ENCODE results near the gene IL34.
A peak's percentile ranks its signal among the peaks of the same experiment; 100 is the strongest.

IL34 gene

DNA sequence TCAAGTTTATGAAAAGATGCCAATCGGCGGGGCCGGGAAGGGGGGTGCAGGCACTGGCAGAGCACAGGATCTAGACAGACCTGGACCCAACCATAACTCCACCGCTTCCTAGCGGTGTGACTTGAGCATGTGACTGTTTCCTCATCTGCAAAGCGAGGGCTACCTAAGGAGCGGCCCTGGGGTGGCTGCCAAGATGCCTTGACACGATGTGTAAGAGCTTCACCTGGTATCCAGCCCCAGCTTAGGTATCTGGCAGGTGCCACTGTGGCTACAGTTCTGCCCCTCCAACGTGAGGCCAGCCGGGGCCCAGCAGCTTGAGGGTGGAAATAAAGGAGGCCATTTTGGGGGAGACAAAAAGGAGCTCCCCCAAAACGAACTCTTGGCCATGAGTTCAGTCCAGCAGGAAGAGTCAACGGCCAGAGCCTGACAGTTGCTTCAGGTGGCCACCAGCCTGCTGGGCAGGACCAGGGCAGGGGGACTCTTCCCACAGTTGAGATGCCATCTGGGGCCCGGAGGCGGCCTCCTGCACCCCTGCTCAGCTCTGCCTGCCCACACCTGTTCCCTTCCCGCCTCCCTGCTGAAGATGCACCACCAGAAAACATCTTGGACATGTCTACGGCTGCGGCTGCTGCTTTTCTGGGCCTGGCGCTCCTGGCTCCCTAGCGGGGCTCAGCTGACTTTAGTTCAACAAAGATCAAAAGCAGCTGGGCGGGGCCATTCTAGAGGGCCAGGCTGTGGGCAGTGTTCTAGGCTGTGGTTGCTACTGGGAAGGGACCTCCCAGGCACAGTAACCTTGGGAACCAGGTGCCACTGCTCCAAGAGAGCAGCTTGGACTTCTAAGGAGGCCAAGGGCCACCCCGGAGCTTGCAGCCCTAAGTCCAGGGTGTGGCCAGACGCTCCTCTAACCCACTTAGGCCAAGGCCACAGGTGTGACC, 42.9 kb downstream of the IL34 start:
- no peak for DNase-seq (ENCODE audit: low read depth)

DNA sequence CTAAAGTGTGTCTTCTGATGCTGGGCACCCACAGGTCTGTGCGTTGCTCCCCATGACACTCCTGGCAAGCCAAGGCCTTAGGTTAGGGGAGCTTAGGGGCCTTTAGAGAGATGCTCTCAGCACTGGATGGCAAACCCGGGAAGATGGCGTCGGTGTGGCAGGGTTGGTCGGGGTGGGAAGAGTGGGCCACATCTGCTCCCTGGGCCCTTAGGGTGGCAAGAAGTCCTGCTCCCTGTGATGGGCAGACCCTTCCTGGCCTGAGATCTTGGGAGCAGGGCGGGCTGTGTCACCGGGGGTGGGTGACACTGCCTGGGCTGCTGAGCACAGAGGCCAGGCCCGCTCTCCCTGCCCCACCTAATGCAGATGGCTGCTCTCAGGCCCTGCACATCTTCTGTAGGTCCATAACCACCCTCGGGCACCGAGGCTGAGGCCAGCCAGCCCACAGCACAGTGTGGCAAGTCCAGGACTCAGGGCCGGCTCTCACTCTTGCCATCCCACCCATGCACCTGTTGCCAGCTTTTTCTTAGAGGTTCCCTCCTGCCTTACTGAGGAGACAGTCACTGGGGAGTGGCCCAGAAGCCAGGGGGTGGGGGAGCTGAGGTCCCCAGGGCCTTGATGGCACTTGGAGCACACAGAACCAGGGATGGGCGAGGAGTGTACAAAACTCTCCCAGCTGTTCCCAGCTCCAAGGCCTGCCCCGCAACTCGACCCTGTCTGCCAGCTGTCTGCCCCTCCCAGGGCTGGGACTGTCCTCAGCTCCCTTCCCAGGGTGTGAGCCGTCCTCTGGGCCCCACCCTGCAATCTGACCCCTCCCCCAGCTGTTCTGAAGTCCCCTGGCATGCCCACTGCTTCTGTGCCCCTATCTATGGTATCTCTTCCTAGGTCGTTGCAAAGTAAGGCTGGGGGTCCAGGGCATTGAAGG, 43.9 kb downstream of the IL34 start:
- no peak for DNase-seq (ENCODE audit: low read depth)

DNA sequence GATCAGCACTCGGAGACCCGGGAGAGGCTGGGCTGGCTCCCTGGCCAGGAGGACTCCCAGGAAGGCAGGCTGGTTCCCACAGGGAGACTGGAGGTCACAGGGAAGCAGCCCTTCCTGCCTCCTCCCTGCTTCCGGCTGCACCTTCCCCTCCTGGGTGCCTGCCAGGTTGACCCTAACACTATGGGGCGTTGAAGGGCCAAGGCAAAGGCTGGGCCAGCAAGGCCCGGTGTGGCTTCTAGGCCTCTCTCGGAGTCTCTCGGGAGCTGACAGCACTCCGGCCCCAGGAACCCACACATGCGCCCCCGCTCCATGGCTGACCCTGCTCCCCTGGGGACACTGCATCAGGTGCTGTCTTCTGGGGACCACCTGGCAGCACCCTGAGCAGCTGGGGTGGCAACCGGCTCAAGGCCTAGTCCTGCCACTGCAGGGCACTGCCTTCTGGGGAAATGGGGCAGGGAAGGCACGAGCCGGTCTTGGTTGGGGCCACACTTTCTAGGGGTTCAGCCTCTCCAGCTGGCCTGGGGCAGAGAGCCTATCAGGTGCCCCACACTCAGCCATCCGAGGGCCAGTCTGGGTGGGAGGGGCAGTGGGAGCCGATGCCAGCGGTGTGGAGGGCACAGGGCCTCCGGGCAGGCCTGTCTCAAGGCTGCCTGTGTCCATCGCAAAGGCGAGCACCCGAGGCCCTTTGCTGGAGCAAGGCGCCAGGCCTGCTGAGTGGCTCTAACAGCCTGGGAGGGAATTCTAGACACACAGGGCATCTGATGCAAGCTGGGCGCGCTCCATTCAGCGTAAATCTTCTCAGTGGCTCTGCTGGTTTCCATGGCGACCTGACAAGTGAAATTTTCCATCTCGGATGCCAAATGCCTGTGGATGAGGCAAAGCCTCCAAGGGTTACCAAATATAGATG, 45.1 kb downstream of the IL34 start:
- DNase-seq (ENCODE audit: low read depth): peak; percentile 99

DNA sequence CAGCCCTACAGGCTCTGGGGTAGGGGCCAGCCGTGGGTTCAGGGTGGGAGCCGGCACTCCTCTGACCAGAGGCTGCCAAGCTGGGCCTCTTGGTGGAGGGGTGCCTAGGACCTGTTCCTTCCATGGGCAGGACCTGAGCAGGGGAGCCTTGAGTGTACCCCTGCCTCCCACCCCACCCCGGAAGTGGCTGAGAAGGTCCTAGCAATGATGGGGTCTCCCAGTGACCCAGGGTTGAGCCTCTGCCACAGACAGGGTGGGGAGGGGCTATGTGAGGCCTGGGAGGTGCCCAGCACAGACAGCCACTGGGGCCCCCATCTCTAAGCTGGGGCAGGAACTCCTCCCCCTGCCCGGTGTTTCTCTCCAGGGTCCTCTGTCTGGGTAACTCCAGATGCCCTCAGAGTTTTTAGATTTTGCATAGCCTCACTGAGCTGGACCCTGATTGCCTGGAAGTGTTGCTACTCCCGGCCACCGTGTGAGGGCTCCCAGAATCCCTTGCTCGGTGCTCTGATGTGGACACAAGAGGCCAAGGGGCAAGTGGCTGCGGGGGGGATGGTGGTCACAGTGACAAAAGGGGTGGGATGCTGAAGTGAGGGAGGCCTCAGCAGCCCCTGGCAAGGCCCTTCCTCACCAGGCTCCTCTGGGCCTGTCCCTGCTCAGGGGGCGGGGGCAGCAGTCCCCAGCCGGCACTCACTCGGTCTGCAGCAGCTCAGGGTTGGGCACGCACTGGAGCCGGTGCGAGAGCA, 45.9 kb downstream of the IL34 start:
- DNase-seq (ENCODE audit: low read depth): no peak

DNA sequence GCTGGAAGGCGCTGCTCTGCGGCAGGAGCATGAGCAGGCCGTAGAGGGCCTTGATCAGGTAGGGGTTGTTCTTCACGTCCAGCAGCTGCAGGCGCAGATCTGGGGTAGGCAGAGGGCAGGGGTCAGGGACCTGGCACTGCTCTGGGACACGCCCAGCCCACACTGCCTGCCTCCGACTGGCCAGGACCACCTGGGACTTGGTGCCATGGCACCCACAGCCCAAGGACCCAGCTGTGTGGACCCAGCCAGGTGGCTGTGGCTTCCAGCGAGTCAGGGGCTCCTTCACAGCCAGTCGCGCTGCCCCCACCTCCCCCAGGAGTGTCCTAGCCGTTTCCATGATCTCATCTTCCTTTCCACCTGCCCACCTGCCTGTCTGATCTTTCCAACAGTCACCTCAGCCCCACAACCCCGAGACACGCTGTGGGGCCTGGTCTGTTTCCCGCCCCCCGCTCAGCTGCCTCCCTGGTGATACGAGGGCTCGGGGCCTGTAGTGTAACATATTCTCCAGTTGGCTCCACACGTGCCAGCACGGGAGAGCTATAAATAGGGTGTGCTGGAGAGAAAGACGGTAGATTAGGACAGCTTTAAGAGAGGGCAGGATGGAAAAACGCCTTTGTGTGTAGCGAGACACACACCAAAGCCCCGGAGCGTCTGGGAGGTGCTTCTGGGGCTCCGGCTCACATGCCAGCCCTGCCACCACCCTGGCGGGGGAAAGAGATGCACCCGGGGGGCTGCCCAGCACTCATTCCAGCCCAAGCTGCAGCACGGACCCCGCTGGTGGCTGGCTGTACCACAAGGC, 46.7 kb downstream of the IL34 start:
- DNase-seq (ENCODE audit: low read depth): no peak

DNA sequence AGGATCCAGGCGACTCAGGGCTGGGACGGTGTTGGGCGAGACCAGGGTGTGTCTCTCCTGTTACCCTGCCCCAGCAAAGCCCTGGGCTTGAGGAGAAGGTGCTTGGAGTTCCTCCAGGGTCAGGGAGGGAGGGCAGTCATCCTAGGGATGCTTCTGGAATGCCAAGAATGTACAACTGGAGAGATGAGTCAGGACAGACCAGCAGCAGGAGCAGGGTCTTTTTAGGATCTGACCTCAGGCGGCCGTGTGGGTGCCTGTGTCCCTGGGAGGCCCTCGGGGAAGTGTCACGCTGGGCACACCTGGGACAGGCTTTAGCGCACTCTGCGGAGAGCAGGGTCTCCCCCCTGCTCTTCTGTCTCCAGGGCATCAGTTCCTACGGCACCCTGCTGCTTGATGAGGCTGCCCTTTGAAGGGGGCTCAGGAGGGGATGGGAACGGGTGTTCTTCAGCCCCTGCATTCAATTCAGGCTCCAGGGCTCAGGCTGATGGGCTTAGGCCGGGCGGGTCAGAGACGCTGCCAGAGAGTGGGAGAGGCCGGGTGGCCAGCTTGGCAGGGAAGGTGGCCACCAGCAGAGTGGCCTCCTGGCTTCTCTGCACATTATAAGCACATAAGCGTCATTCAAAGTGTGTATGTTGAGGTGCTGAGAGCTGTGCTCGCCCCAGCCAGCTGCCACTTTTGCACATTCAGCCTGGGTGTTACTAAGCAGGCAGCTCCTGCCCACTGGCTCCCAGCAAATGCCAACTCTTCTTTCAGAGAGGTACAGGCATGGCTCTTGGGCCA, 47.9 kb downstream of the IL34 start:
- DNase-seq (ENCODE audit: low read depth): peak; percentile 83

DNA sequence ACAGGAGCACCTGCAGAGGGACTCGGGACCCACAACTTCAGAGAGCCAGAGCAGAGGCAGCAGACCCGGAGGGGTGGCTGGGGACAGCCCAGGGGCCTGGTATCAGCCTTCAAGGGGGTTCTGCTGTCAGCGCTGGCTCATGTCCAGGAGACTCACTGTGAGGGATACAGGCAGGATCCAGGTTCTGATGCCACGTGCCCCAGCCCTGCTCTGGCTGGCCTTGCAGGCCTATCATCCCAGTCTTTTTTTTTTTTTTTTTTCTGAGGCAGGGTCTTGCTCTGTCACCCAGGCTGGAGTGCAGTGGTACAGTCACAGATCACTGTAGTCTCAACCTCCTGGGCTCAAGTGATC, 48.5 kb downstream of the IL34 start:
- no peak for DNase-seq (ENCODE audit: low read depth)

DNA sequence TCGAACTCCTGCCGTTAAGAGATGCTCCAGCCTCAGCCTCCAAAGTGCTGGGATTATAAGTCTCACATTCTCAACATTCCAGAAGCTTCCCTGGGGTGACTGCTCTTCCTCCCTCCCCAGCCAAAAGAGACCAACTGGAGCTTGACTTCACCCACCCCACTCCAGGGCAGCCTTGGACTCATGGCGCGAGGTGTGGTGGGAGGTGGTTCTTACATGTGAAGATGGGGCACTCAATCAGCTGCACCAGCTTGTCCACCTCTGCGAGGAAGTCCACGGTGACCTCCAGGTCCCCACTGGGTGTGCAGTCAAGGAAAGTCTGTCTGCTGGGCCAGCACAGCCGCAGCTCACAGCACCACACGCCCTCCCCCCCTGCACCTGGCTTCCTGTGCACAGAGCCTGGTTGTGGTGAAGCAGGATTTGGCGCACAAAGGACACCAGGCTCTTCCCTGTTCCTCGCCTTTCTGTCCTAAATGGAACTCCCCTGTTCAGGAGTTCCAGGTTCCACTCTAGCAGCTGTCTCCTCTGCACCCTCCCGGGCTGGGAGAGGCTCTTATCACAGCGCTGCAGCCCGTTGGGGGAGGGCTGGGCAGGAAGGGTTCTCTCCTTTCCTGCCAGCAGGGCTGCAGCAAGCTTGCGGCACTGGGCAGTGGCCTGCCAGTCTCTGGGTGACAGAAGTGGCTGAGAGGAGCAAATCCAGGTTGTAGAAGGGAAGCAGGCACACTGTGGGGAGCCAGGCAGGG, 49.1 kb downstream of the IL34 start:
- no peak for DNase-seq (ENCODE audit: low read depth)

DNA sequence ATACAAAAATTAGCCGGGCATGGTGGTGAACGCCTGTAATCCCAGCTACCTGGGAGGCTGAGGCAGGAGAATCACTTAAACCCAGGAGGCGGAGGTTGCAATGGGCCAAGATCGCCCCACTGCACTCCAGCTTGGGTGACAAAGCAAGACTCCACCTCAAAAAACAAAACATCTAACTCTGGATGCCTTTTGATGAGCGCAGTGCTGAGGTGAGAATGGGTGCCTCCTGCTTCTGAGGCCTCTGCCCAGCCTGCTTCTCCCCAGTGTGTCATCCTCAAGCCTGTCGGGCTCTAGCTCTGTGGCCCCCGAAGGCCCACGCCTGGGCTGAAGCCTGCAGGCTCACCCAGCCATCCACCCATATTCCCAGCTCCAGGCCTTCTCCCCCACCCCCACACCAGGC, 50.0 kb downstream of the IL34 start:
- DNase-seq (ENCODE audit: low read depth): no peak

DNA sequence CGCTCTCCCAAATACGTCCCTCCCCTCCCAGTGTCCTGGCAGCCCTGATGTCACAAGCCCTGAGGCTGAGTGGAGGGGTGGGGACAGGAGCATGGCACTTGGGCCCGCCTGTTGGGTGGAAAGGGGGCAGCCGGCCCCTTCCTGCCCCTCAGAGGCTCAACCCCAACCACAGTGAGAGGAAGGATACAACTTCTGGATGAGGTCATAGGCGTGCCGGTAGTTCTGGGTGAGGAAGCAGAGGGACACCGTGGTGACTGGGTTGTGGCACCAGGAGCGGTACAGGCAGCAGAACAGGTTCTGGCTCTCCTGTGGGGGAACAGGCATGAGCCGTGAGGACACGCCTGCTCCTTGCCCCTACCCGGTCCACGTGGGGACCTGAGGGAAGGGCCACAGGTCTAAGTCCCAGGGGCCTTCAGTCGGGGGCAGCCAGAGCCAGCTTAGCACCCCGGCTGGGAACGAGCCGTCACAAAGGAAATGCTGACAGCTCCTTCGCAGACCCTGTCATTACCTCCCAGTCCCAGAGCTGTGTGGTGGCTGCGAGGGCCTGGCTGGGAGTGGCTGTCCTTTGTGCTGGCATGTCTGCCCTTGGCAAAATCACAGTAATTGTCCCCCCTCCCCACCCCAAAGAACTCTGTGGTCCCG, 50.7 kb downstream of the IL34 start:
- DNase-seq (ENCODE audit: low read depth): no peak

DNA sequence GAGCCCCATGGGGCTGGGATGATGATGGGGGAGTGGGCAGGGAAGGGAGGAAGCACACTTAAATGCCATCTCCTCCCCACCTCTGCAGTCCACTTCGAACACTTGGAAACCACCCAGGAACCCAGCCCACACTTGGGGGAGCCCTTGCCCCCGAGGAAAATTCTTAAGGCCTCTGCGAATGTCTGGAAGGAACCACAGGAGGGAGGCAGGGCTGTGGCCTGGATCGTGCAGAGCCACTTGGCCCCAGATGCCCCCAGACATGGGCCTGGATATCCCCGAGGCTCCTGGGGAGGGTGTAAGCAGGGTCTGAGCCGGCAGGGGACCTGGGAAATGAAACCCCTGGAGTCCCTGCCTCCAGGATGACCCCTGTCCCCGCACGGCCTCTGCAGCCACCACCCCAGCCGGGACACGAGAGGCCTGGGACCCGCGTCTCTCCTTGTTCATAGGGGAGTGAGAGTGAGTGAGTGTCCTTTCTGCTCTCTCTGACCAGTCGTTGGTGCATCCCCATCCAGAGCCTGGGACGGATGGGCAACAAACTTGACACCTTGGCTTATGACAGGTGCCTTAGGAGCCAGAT, 51.3 kb downstream of the IL34 start:
- DNase-seq (ENCODE audit: low read depth): no peak

DNA sequence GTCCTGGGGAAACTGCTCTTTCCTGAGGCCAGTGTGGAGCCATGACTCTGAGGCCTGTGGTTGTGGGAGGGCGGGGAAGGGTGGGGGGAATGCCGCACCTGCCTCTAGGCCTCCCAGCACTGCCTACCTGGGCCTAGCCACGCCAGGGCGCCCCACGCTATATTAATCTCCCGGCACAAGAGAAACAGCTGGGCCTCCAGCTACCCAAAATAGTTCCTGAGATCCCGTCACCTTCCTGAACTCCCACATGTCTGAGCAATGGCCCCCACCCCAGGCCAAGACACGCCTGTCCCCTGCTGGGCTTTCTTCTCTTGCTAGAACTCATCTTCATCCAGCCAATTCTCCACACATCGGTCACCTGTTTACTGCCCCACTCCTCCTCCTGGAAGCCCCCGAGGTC, 52.5 kb downstream of the IL34 start:
- no peak for DNase-seq (ENCODE audit: low read depth)

DNA sequence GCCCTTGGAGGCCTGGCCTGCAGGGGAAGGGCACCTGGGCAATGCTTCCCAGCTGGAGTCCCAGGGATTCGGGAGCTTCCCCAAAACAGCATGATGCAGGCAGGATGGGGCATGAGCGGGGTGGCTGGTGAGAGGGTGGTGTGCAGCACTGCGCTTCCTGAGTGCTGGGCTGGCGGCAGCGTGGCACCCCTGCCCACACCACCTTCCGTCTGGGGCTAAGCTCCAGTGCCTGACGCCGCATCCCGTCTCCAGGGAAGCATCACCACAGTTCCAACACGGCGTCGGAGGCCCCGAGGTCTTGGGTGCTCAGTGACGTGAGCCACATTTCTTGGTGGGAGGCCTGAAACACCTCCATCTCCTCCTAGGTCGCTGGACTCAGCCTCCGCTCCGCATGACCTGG, 53.3 kb downstream of the IL34 start:
- no peak for DNase-seq (ENCODE audit: low read depth)

DNA sequence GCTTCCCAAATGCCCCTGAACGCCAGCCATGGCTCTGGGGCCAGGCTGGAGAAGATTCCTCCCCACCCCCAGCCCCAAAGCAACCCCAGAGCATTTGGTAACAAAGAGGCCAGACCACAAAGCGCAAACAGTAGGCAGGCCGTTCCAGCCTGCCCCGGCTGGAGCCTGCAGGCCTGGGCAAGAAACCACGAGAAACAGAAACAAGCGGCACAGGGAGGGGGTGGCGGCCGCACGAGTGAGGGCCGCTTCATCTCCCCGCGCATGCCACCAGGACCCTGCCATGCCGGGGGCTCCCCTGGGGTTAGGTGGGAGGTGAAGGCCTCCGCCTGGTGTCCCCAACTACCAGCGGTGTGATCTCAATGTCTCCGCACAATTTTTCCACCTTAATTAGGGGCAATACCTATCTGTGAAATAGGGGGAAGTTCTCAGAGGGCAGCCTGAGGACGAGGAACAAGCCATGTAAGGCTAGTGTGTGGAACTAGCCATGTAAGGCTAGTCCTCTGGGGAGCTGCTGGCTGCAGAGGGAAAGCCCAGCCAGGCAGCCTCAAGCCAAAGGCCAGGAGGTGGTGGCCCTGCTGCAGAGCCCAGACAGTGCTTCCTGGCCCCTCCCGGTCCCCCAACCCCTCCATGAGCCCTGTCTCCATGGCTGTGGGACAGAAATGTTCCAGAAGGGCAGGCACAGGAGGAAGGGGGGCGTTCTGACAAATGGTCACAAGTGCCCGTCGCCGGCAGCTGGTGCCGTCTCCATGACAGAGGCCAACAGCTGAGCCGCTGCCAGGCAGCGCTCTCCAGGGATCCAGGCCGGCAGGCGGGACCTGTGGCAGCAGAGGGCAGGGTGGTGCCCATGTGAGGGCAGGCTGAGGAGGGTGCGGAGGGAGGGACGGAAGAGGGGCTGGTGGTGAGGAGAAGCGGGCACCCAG, 54.0 kb downstream of the IL34 start:
- DNase-seq (ENCODE audit: low read depth): no peak

DNA sequence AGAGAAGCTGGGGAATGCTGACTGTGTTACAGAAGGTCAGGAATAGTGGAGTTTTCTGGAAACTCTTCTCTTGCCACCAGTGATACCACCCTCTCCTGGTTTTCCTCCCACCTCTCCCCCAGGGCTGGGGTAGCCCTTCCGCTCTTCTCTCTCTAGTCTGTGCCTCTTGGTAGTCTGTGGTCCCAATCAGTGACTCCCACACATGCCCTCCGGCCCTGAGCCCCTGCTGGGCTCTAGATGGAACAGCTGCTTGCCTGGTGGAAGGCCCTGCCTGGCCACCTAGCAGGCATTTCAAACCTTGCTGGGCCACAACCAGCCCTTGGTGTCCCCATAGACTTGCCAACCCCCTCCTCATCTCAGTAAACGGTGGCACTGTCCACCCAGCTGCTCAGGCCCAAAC, 54.7 kb downstream of the IL34 start:
- DNase-seq (ENCODE audit: low read depth): no peak

DNA sequence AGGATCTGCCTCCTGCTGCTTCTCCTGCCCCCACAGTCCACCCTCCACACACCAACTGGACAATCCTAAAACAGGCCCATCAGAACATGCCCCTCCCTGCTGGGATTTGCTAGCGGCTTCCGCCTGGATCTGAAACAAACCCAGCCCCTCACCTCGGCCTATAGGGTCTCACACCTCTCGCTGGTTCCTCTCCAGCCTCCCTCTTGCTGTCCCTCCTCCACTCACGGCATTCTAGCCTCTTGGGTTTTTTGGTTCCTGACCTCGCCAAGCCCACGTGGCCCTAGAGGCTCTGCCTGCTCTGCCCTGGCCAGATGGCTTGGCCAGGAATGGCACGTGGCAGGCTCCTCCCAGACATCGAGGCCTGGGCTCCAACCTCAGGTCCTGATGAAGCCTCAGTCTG, 55.2 kb downstream of the IL34 start:
- DNase-seq (ENCODE audit: low read depth): no peak

DNA sequence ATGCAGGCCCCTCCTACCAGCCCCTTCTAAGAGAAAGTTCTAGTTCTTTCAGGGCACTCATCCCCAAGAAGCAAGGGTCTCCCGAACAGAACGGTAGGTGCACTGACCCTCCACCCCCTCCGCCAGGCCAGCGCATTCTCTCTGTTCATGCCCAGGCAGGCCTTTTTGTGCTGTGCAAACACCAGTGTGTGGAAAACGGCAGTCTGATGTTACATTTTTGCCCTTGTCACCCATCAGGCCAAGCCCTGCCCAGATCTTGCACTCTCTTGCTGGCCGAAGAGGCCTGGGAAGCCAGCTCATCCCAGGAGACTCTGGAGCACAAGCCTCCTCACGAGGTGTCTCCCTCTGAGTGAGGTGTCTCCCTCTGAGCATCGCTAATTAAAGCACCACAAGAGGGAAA, 55.6 kb downstream of the IL34 start:
- no peak for DNase-seq (ENCODE audit: low read depth)

All from GM04504 (cell line).